H1 (cell line): Measurements from ENCODE around the gene HGFAC. TPM values are rescaled to one million over a fixed set of nuclear protein-coding genes. Genes with fewer than 3 reads are reported as not detected.

Experiments
- CTCF ChIA-PET: fragments of 300-600 bp; sonication (Branson Sonifier 250); formaldehyde crosslinking; loops from one replicate; lab custom pipeline; 2021; ENCODE audit not compliant: partially characterized antibody; lab: Charles Lee
- POLR2A ChIA-PET: fragments of 300-600 bp; sonication (Branson Sonifier 250); formaldehyde crosslinking; loops from one replicate; lab custom pipeline; 2021; ENCODE audit warnings: inconsistent platforms; ENCODE audit not compliant: partially characterized antibody; lab: Charles Lee
- DNase-seq, 2 experiments: peaks; one replicate each; pipeline versions ENCODE4 v3.0.0 to v3.0.0-alpha.2; 2010 to 2022; ENCODE audit warnings: low spot score in 2 of 2, low read depth in 1 of 2, mixed read lengths in 1 of 2
- FAIRE-seq: peaks from 2 replicates; lab custom pipeline; 2011; peaks lifted over from hg19 to GRCh38; lab: Jason Lieb, UNC
- H2AFZ ChIP-seq: 2 replicates; pipeline ENCODE4 v1.8.1; 2012; ENCODE audit warnings: low read length, inconsistent platforms
- H2AK5ac ChIP-seq: 2 replicates; pipeline ENCODE4 v1.6.1; 2013; ENCODE audit warnings: low read depth, low read length
- H2BK120ac ChIP-seq: replicated peaks from 2 replicates; pipeline ENCODE3; 2013; ENCODE audit warnings: low read depth, low read length, inconsistent platforms
- H2BK12ac ChIP-seq: 2 replicates; pipeline ENCODE4 v1.6.1; 2013; ENCODE audit warnings: low read depth, low read length
- H2BK15ac ChIP-seq: 2 replicates; pipeline ENCODE4 v1.6.1; 2013; ENCODE audit warnings: low read length
- H2BK20ac ChIP-seq: 2 replicates; pipeline ENCODE4 v1.6.1; 2013; ENCODE audit warnings: low read length
- H2BK5ac ChIP-seq: 2 replicates; pipeline ENCODE4 v1.6.1; 2013; ENCODE audit warnings: low read depth, low read length
- H3K14ac ChIP-seq: 2 replicates; pipeline ENCODE4 v1.6.1; 2013; ENCODE audit warnings: inconsistent platforms; ENCODE audit not compliant: insufficient read length
- H3K18ac ChIP-seq: 2 replicates; pipeline ENCODE4 v1.6.1; 2013; ENCODE audit warnings: low read length; ENCODE audit errors: extremely low read depth
- H3K23ac ChIP-seq: 2 replicates; pipeline ENCODE4 v1.6.1; 2013; ENCODE audit warnings: inconsistent platforms; ENCODE audit not compliant: insufficient read length
- H3K23me2 ChIP-seq: 2 replicates; pipeline ENCODE4 v1.6.1; 2013; ENCODE audit warnings: low read depth, low read length
- H3K27ac ChIP-seq: 2 replicates; pipeline ENCODE4 v1.6.1; 2011; ENCODE audit warnings: low read depth, low read length, inconsistent platforms
- H3K27me3 ChIP-seq, 4 experiments: replicated peaks in 1 of 4; 1 replicate in 1 of 4; 2 replicates in 3 of 4; pipeline versions ENCODE4 v1.6.1 to v1.8.1; 2011 to 2013; ENCODE audit warnings: low read length in 3 of 4, mild to moderate bottlenecking in 3 of 4, inconsistent platforms in 2 of 4, mixed read lengths in 2 of 4, moderate library complexity in 1 of 4; ENCODE audit not compliant: control insufficient read depth in 3 of 4, insufficient read depth in 3 of 4; ENCODE audit errors: extremely low read depth in 1 of 4
- H3K36me3 ChIP-seq, 4 experiments: 2 replicates each; pipeline versions ENCODE4 v1.6.1 to v1.8.1; 2011 to 2013; ENCODE audit warnings: mild to moderate bottlenecking in 4 of 4, low read length in 3 of 4, moderate library complexity in 2 of 4, control low read depth in 1 of 4, inconsistent platforms in 1 of 4; ENCODE audit not compliant: insufficient read depth in 4 of 4, control insufficient read depth in 2 of 4
- H3K4ac ChIP-seq: replicated peaks from 2 replicates; pipeline ENCODE3; 2013; ENCODE audit warnings: low read length, low read depth, mixed read lengths, inconsistent platforms; ENCODE audit not compliant: insufficient read length
- H3K4me1 ChIP-seq, 4 experiments: replicated peaks in 1 of 4; 1 replicate in 1 of 4; 2 replicates in 3 of 4; pipeline versions ENCODE4 v1.6.1 to v1.8.1; 2011 to 2013; ENCODE audit warnings: low read length in 3 of 4, inconsistent platforms in 2 of 4, mixed read lengths in 1 of 4; ENCODE audit not compliant: insufficient read depth in 4 of 4, control insufficient read depth in 3 of 4
- H3K4me2 ChIP-seq, 2 experiments: 2 replicates each; pipeline versions ENCODE4 v1.6.1 to v1.8.1; 2011 to 2013; ENCODE audit warnings: low read depth in 2 of 2, low read length in 2 of 2, control low read depth in 1 of 2, inconsistent platforms in 1 of 2, mild to moderate bottlenecking in 1 of 2; ENCODE audit not compliant: insufficient read depth in 1 of 2
- H3K4me3 ChIP-seq, 4 experiments: fragments of 200-600, 300-600 bp in 1 of 4; sonication (generic), shearing (Covaris generic), sonication (Bioruptor Twin) in 1 of 4; 2 replicates each; pipeline versions ENCODE4 v1.5.1 to v1.8.1; 2011 to 2016; ENCODE audit warnings: low read length in 4 of 4, low read depth in 3 of 4, control low read depth in 2 of 4, inconsistent platforms in 2 of 4, mild to moderate bottlenecking in 2 of 4, mixed read lengths in 1 of 4, moderate library complexity in 1 of 4; ENCODE audit not compliant: insufficient read depth in 2 of 4; ENCODE audit errors: extremely low read depth in 1 of 4
- H3K56ac ChIP-seq: replicated peaks from 2 replicates; pipeline ENCODE3; 2013; ENCODE audit warnings: low read depth, mild to moderate bottlenecking, mixed read lengths, low read length, inconsistent platforms; ENCODE audit not compliant: insufficient read length
- H3K79me1 ChIP-seq: 2 replicates; pipeline ENCODE4 v1.6.1; 2013; ENCODE audit warnings: low read depth, low read length, control low read depth
- H3K79me2 ChIP-seq, 2 experiments: 2 replicates each; pipeline versions ENCODE4 v1.6.1 to v1.8.1; 2012 to 2013; ENCODE audit warnings: low read length in 2 of 2, mild to moderate bottlenecking in 2 of 2, inconsistent platforms in 1 of 2; ENCODE audit not compliant: insufficient read depth in 2 of 2, control insufficient read depth in 1 of 2
- H3K9ac ChIP-seq, 4 experiments: replicated peaks in 1 of 4; 1 replicate in 1 of 4; 2 replicates in 3 of 4; pipeline versions ENCODE4 v1.6.1 to v1.8.1; 2011 to 2013; ENCODE audit warnings: low read depth in 3 of 4, low read length in 3 of 4, control low read depth in 2 of 4, mild to moderate bottlenecking in 2 of 4, moderate library complexity in 2 of 4, inconsistent platforms in 1 of 4; ENCODE audit errors: extremely low read depth in 1 of 4
- H3K9me3 ChIP-seq, 2 experiments: 2 replicates each; pipeline versions ENCODE4 v1.6.1 to v1.8.1; 2012 to 2013; ENCODE audit warnings: mild to moderate bottlenecking in 2 of 2, moderate library complexity in 2 of 2, control low read depth in 1 of 2, inconsistent platforms in 1 of 2, low read depth in 1 of 2, low read length in 1 of 2, mixed read lengths in 1 of 2; ENCODE audit not compliant: insufficient read depth in 2 of 2
- H4K20me1 ChIP-seq, 2 experiments: replicated peaks in 1 of 2; 2 replicates each; pipeline versions ENCODE3 to v1.8.1; 2011 to 2013; ENCODE audit warnings: inconsistent platforms in 2 of 2, low read length in 2 of 2, mild to moderate bottlenecking in 1 of 2; ENCODE audit not compliant: insufficient read depth in 2 of 2, control insufficient read depth in 1 of 2
- H4K5ac ChIP-seq: 2 replicates; pipeline ENCODE4 v1.6.1; 2013; ENCODE audit warnings: low read length, low read depth, mixed read lengths, inconsistent platforms; ENCODE audit not compliant: insufficient read length
- H4K8ac ChIP-seq: 2 replicates; pipeline ENCODE4 v1.8.0; 2013; ENCODE audit warnings: mild to moderate bottlenecking, moderate library complexity, low read length, inconsistent platforms; ENCODE audit not compliant: insufficient read depth; ENCODE audit errors: extremely low read depth
- H4K91ac ChIP-seq: replicated peaks from 2 replicates; pipeline ENCODE3; 2013; ENCODE audit warnings: low read length, mixed read lengths, inconsistent platforms; ENCODE audit not compliant: insufficient read length
- ASH2L ChIP-seq: fragments of 200-600, 300-600 bp; sonication (generic); IDR thresholded peaks from one replicate; pipeline ENCODE4 v1.7.1; 2017; ENCODE audit warnings: low read length
- BCL11A ChIP-seq, 2 experiments: IDR thresholded peaks; one replicate each; pipeline ENCODE4 v1.6.1; 2011; ENCODE audit warnings: low read depth in 2 of 2, low read length in 2 of 2, mild to moderate bottlenecking in 2 of 2
- HDAC6 ChIP-seq: IDR thresholded peaks from one replicate; pipeline ENCODE4 v1.7.1; 2012; ENCODE audit warnings: low read depth, mild to moderate bottlenecking, inconsistent platforms, low read length, moderate library complexity
- NRF1 ChIP-seq: IDR thresholded peaks from 2 replicates; pipeline ENCODE4 v1.6.1; 2011; ENCODE audit warnings: mild to moderate bottlenecking, low read depth, low read length, improper control_type of control experiment
- POU5F1 ChIP-seq: IDR thresholded peaks from 2 replicates; pipeline ENCODE4 v1.6.1; 2011; ENCODE audit warnings: low read depth, mild to moderate bottlenecking, low read length, moderate library complexity
- SP1 ChIP-seq: IDR thresholded peaks from 2 replicates; pipeline ENCODE4 v1.6.1; 2011; ENCODE audit warnings: low read depth, low read length
- ZNF274 ChIP-seq: IDR thresholded peaks from 2 replicates; pipeline ENCODE4 v1.7.0; 2012; ENCODE audit warnings: low read length, borderline replicate concordance; ENCODE audit errors: extremely low read depth
- whole genome bisulfite sequencing, 2 experiments: shearing (Covaris generic) in 1 of 2; methylation state at CpG; one replicate each; pipeline versions ENCODE4 v1.1.6 to v1.1.7; 2013 to 2015; ENCODE audit warnings: low lambda C conversion rate in 2 of 2, mixed read lengths in 2 of 2, inconsistent platforms in 1 of 2, low coverage in 1 of 2, missing lambda C conversion rate in 1 of 2; ENCODE audit not compliant: insufficient replicate concordance in 2 of 2, insufficient coverage in 1 of 2, insufficient read length in 1 of 2; ENCODE audit errors: extremely low coverage in 1 of 2, missing lambda C conversion rate in 1 of 2; 5-methylcytosine and 5-hydroxymethylcytosine counted together
- polyA plus RNA-seq, 7 experiments: library from polyadenylated mRNA; depleted of rRNA in 3 of 7; stranded (reverse) in 5 of 7; unstranded in 2 of 7; fragments of >200 nt in 5 of 7; fragments of 200-250 nt in 2 of 7; gene quantifications; 1 replicate in 5 of 7; 2 replicates in 1 of 7; 4 replicates in 1 of 7; pipeline versions ENCODE4 v1.2.1 to v1.2.3, GENCODE V29; 2011 to 2013; ENCODE audit warnings: missing spikeins in 2 of 7, mixed read lengths in 2 of 7
- total RNA-seq: library from RNA; stranded (reverse); fragmentation: NEBNext Ultra II Directional; extraction: Animal tissue kit (Norgen Biotek cat#: 25700); gene quantifications from 2 replicates; pipeline ENCODE4 v1.2.1, GENCODE V29; 2021
- TF ChIP-seq, protein P1 (sequence below): IDR thresholded peaks from 2 replicates; pipeline ENCODE4 v1.6.1; 2011; ENCODE audit warnings: low read length, improper control_type of control experiment

Gene HGFAC
- total and polyA plus RNA-seq, 2 of the 8 experiments (the other 6 are each of a cell fraction or from before 2014, with no cell fraction given), result 0.14 to 0.15 TPM

DNA sequence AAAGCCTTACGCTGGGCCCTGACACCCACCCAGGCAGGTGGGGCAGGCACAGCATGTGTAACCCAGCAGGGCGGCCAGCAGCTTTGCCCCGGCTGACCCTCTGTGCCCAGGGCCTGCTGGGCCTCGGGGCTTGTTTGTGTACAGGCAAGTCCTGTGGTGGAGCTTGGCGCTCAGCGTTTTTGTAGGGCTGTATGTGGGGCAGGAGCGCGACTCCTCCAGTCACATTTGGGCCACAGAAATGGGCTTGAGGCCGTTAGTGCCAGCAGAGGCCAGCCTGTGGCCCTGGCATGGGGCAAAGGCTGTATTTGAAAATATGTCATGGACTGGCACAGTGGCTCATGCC, 14.7 kb upstream of the HGFAC start:
- Histone ChIP-seq H3K27ac (no peak overlapping the region), H3K27me3 (no peaks in the 10 kb centered on the region; a peak in 1 of 7 replicates), H3K14ac (no peak overlapping the region), H3K9me3 (no peaks in the 10 kb centered on the region), H3K36me3 (no peaks in the 10 kb centered on the region), H3K4me2 (no peak overlapping the region), H2BK5ac (no peak overlapping the region), H3K18ac (no peak overlapping the region), H4K91ac (no peak overlapping the region), H4K8ac (no peak overlapping the region), H2BK120ac (no peak overlapping the region), H2BK20ac (no peak overlapping the region), H3K79me2 (no peaks in the 10 kb centered on the region), H4K5ac (no peak overlapping the region), H3K23ac (no peak overlapping the region), H3K9ac (no peak overlapping the region), H3K4me3 (no peak overlapping the region), H4K20me1 (peaks cover 0 to 6% of the 10 kb centered on the region in 2 experiments), H3K79me1 (no peaks in the 10 kb centered on the region), H2AFZ (no peak overlapping the region), H3K23me2 (no peaks in the 10 kb centered on the region)
- TF ChIP-seq HDAC6 (no peak), ZNF274 (no peak), POU5F1 (no peak), ASH2L (no peak), BCL11A (IDR thresholded peaks at IDR 0.05; ENCODE audit: low read depth in 2 of 2, low read length in 2 of 2) (no peak), SP1 (no peak), NRF1 (no peak)
- TF ChIP-seq, protein P1, sequence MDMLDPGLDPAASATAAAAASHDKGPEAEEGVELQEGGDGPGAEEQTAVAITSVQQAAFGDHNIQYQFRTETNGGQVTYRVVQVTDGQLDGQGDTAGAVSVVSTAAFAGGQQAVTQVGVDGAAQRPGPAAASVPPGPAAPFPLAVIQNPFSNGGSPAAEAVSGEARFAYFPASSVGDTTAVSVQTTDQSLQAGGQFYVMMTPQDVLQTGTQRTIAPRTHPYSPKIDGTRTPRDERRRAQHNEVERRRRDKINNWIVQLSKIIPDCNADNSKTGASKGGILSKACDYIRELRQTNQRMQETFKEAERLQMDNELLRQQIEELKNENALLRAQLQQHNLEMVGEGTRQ, result no peak
- TF ChIP-seq, all 59 proteins: peak for 0
- no peak overlapping the region for H2AK5ac ChIP-seq
- H3K4ac ChIP-seq, result no peak overlapping the region
- H2BK12ac ChIP-seq, result no peak overlapping the region
- 96% methylated on average over 9 of the region's 9 CpGs; no CpG with 5 or more reads in 1 of the 2 experiments for WGBS, 2 experiments
- FAIRE-seq (no peak), DNase-seq (no peak)
- H3K4me1 ChIP-seq, result no peaks in the 10 kb centered on the region; a peak in 1 of 7 replicates
- no peak overlapping the region for H2BK15ac ChIP-seq
- no peak overlapping the region for H3K56ac ChIP-seq
- CTCF ChIA-PET, result interaction anchor here (0.8 to 3.4 kb wide), 13 partner anchors 9 to 129 kb away, joined by 3 to 22 read pairs (median 10); no protein-coding TSS in a partner anchor
- POLR2A ChIA-PET, result interaction anchor here (0.9 kb wide), 1 partner anchor 81 kb away, joined by 3 read pairs; no protein-coding TSS in a partner anchor
